GM23338 (cell line): Measurements from ENCODE around the gene FARP1. TPM values are rescaled to one million over a fixed set of nuclear protein-coding genes. Genes with fewer than 3 reads are reported as not detected.

ENCODE experiments used
- ATAC-seq: fragments of 200-7000 bp; cut with Tn5 transposase; 3 replicates; pipeline ENCODE4 v1.9.1; 2020
- DNase-seq: peaks from one replicate; pipeline ENCODE4 v3.0.0-alpha.2; 2015; ENCODE audit warnings: low spot score
- H2AFZ ChIP-seq: fragments of 200-600 bp; sonication (generic); 2 replicates; pipeline ENCODE4 v1.8.0; 2016; ENCODE audit warnings: antibody characterized with exemption, mild to moderate bottlenecking, moderate library complexity
- H3F3A ChIP-seq: fragments of 200-600 bp; sonication (generic); replicated peaks from 2 replicates; pipeline ENCODE4 v1.8.0; 2017; ENCODE audit warnings: antibody characterized with exemption, mixed run types, low read depth
- H3K27ac ChIP-seq: fragments of 200-600 bp; sonication (generic); 2 replicates; pipeline ENCODE4 v1.6.1; 2016; ENCODE audit warnings: low read depth
- H3K27me3 ChIP-seq: fragments of 200-600 bp; sonication (generic); 2 replicates; pipeline ENCODE4 v1.8.0; 2016; ENCODE audit warnings: mild to moderate bottlenecking, mixed run types, moderate library complexity; ENCODE audit not compliant: insufficient read depth
- H3K36me3 ChIP-seq: fragments of 200-600 bp; sonication (generic); 2 replicates; pipeline ENCODE4 v1.8.0; 2016; ENCODE audit warnings: mild to moderate bottlenecking; ENCODE audit not compliant: insufficient read depth
- H3K4me1 ChIP-seq: fragments of 200-600 bp; sonication (generic); 2 replicates; pipeline ENCODE4 v1.8.0; 2016; ENCODE audit warnings: mild to moderate bottlenecking, moderate library complexity; ENCODE audit not compliant: insufficient read depth
- H3K4me2 ChIP-seq: fragments of 200-600 bp; sonication (generic); 2 replicates; pipeline ENCODE4 v1.7.1; 2017; ENCODE audit warnings: mixed run types
- H3K4me3 ChIP-seq: fragments of 200-600 bp; sonication (generic); 2 replicates; pipeline ENCODE4 v1.6.1; 2016; ENCODE audit warnings: mixed run types
- H3K79me2 ChIP-seq: fragments of 200-600 bp; sonication (generic); replicated peaks from 2 replicates; pipeline ENCODE4 v1.8.0; 2017; ENCODE audit warnings: mild to moderate bottlenecking; ENCODE audit not compliant: insufficient read depth
- H3K9me2 ChIP-seq: fragments of 200-600 bp; sonication (generic); 2 replicates; pipeline ENCODE4 v1.8.0; 2017; ENCODE audit not compliant: insufficient read depth
- H4K20me1 ChIP-seq: fragments of 200-600 bp; sonication (generic); replicated peaks from 2 replicates; pipeline ENCODE4 v1.8.0; 2017; ENCODE audit warnings: mild to moderate bottlenecking; ENCODE audit not compliant: insufficient read depth
- H3K27ac Mint-ChIP-seq: 2 replicates; pipeline ENCODE4 v1.8.0; 2020; ENCODE audit warnings: inconsistent platforms, mild to moderate bottlenecking, moderate library complexity, mixed read lengths
- H3K27me3 Mint-ChIP-seq: 3 replicates; pipeline ENCODE4 v1.8.0; 2022; ENCODE audit warnings: low read depth, mild to moderate bottlenecking, moderate library complexity, mixed read lengths, inconsistent platforms; ENCODE audit not compliant: insufficient read depth, poor library complexity
- H3K36me3 Mint-ChIP-seq: 3 replicates; pipeline ENCODE4 v1.8.0; 2021; ENCODE audit warnings: low read depth, mild to moderate bottlenecking, inconsistent platforms, moderate library complexity, mixed read lengths
- H3K4me1 Mint-ChIP-seq: 3 replicates; pipeline ENCODE4 v1.8.0; 2020; ENCODE audit warnings: mild to moderate bottlenecking, inconsistent platforms, mixed read lengths
- H3K4me3 Mint-ChIP-seq: 3 replicates; pipeline ENCODE4 v1.8.0; 2021; ENCODE audit warnings: moderate library complexity, mild to moderate bottlenecking, inconsistent platforms, mixed read lengths
- H3K9me3 Mint-ChIP-seq: 3 replicates; pipeline ENCODE4 v1.8.0; 2020; ENCODE audit warnings: moderate library complexity, mild to moderate bottlenecking, inconsistent platforms, mixed read lengths
- CREB1 ChIP-seq: fragments of 250-450 bp; sonication (Bioruptor Pico); IDR thresholded peaks from 2 replicates; pipeline ENCODE4 v1.5.0; 2020; ENCODE audit warnings: low read depth, mild to moderate bottlenecking, moderate library complexity
- EZH2 ChIP-seq: fragments of 200-600 bp; sonication (generic); IDR thresholded peaks from one replicate; pipeline ENCODE4 v1.8.0; 2017; ENCODE audit warnings: antibody characterized with exemption, mild to moderate bottlenecking, low read depth; ENCODE audit not compliant: unreplicated experiment
- EZH2phosphoT487 ChIP-seq: fragments of 200-600 bp; sonication (generic); IDR thresholded peaks from one replicate; pipeline ENCODE4 v1.8.1; 2018; ENCODE audit warnings: antibody characterized with exemption; ENCODE audit not compliant: unreplicated experiment
- JUNB ChIP-seq: IDR thresholded peaks from one replicate; pipeline ENCODE4 v1.6.1; 2016; ENCODE audit warnings: antibody characterized with exemption; ENCODE audit not compliant: unreplicated experiment
- NANOG ChIP-seq: IDR thresholded peaks from 2 replicates; pipeline ENCODE4 v1.6.1; 2016; ENCODE audit warnings: antibody characterized with exemption, borderline replicate concordance
- POLR2AphosphoS5 ChIP-seq: IDR thresholded peaks from 2 replicates; pipeline ENCODE4 v1.6.1; 2016; ENCODE audit warnings: antibody characterized with exemption, low read depth
- STAT1 ChIP-seq: IDR thresholded peaks from one replicate; pipeline ENCODE4 v1.6.1; 2016; ENCODE audit warnings: antibody characterized with exemption; ENCODE audit not compliant: unreplicated experiment
- ZNF114 ChIP-seq: fragments of 250-450 bp; sonication (Bioruptor Pico); IDR thresholded peaks from 2 replicates; pipeline ENCODE4 v1.5.0; 2020; ENCODE audit warnings: mild to moderate bottlenecking, moderate library complexity
- polyA plus RNA-seq: library from polyadenylated mRNA; unstranded; fragments of >200 nt; fragmentation: Nextera tagmentation; extraction: Ambion mirVana; gene quantifications from 2 replicates; pipeline ENCODE4 v1.2.1, GENCODE V29; 2016
- total RNA-seq: library from RNA; depleted of rRNA; stranded (reverse); fragments of >200 nt; shearing (Covaris generic); gene quantifications from 2 replicates; pipeline ENCODE4 v1.2.3, GENCODE V29; 2014
- TF ChIP-seq, protein P1 (sequence below): IDR thresholded peaks from 2 replicates; pipeline ENCODE4 v1.6.1; 2016; ENCODE audit warnings: antibody characterized with exemption
- TF ChIP-seq, protein P2 (sequence below): IDR thresholded peaks from one replicate; pipeline ENCODE4 v1.6.1; 2018; ENCODE audit warnings: antibody characterized with exemption; ENCODE audit not compliant: unreplicated experiment
- TF ChIP-seq, protein P3 (sequence below), 2 experiments: fragments of 200-600 bp in 1 of 2; sonication (generic) in 1 of 2; conservative IDR thresholded peaks; 2 replicates each; pipeline versions ENCODE4 v1.5.1 to v1.6.1; 2016 to 2017; ENCODE audit warnings: antibody characterized with exemption in 2 of 2, low read depth in 2 of 2, mild to moderate bottlenecking in 2 of 2, moderate library complexity in 1 of 2
- TF ChIP-seq, protein P4 (sequence below): fragments of 250-450 bp; sonication (Bioruptor Pico); IDR thresholded peaks from 2 replicates; pipeline ENCODE4 v1.5.0; 2020; ENCODE audit warnings: mild to moderate bottlenecking, moderate library complexity

Gene FARP1
- total and polyA plus RNA-seq, 2 experiments from 2014 or later: 53.6 to 82.5 TPM

DNA sequence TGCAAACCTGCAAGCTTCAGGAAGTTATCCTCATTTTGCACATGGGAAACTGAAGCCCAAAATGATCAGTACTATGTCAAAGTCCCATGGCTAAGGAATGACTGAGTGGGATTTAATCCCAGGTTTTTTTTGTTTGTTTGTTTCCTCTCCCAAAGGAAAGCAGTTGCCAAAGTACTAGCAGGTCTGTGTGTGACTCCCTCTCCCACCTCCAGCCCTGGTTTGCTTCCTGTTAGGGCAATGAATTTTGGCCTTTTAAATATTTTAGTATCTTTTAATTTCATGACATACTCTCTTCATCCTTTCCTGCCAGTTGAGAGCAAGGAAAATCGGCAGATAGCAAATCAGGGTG lies 168.3 kb downstream of the FARP1 start (continued):
- TF ChIP-seq, protein P1, sequence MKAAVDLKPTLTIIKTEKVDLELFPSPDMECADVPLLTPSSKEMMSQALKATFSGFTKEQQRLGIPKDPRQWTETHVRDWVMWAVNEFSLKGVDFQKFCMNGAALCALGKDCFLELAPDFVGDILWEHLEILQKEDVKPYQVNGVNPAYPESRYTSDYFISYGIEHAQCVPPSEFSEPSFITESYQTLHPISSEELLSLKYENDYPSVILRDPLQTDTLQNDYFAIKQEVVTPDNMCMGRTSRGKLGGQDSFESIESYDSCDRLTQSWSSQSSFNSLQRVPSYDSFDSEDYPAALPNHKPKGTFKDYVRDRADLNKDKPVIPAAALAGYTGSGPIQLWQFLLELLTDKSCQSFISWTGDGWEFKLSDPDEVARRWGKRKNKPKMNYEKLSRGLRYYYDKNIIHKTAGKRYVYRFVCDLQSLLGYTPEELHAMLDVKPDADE: no peak
- no peak for TF ChIP-seq ZNF114 (CRISPR knock-in tag)

DNA sequence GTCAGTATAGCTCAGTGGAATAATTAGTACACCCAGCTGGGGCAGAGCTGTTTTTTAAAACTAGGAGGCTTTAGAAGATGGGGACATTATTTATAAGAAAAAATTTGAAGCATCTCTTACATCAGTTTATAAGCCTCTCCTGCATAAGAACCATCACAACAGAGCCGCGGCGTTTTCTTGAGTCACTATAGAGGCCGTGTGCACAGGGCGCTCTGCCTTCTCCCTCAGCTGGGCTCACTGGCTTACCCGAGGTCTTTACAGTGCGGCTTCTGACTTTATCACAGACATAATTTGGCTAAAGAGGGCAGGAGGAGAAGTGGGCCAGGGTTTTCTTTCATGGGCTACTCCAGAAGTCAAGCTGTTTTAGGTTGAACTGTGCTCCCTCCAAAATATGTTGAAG lies 169.7 kb downstream of the FARP1 start:
- H3K9me2 ChIP-seq: no peaks in the 10 kb centered on the region
- H3K27me3 ChIP-seq: no peaks in the 10 kb centered on the region
- peaks cover 22% of the 10 kb centered on the region for H3K79me2 ChIP-seq
- H3F3A ChIP-seq: no peaks in the 10 kb centered on the region
- ATAC-seq (no peak), DNase-seq (no peak)
- H4K20me1 ChIP-seq: no peaks in the 10 kb centered on the region; the same call in 1 of the 2 replicates
- H3K27ac ChIP-seq: no peak overlapping the region
- Mint-ChIP-seq H3K36me3 (peaks cover 3% of the 10 kb centered on the region; the same call in 1 of the 3 replicates), H3K4me1 (peaks cover 47% of the 10 kb centered on the region), H3K27ac (no peak overlapping the region), H3K27me3 (peaks cover 9% of the 10 kb centered on the region), H3K9me3 (no peaks in the 10 kb centered on the region; the same call in 2 of the 3 replicates), H3K4me3 (no peak overlapping the region)
- H2AFZ ChIP-seq: no peak overlapping the region
- H3K4me3 ChIP-seq: no peak overlapping the region
- no peak overlapping the region for H3K4me2 ChIP-seq
- no peaks in the 10 kb centered on the region for H3K36me3 ChIP-seq
- peaks cover 25% of the 10 kb centered on the region for H3K4me1 ChIP-seq
- TF ChIP-seq JUNB (no peak), ZNF114 (CRISPR knock-in tag) (no peak), EZH2 (no peak), EZH2phosphoT487 (no peak), POLR2AphosphoS5 (no peak), STAT1 (no peak), CREB1 (CRISPR knock-in tag) (no peak), NANOG (no peak)
- TF ChIP-seq, protein P2, sequence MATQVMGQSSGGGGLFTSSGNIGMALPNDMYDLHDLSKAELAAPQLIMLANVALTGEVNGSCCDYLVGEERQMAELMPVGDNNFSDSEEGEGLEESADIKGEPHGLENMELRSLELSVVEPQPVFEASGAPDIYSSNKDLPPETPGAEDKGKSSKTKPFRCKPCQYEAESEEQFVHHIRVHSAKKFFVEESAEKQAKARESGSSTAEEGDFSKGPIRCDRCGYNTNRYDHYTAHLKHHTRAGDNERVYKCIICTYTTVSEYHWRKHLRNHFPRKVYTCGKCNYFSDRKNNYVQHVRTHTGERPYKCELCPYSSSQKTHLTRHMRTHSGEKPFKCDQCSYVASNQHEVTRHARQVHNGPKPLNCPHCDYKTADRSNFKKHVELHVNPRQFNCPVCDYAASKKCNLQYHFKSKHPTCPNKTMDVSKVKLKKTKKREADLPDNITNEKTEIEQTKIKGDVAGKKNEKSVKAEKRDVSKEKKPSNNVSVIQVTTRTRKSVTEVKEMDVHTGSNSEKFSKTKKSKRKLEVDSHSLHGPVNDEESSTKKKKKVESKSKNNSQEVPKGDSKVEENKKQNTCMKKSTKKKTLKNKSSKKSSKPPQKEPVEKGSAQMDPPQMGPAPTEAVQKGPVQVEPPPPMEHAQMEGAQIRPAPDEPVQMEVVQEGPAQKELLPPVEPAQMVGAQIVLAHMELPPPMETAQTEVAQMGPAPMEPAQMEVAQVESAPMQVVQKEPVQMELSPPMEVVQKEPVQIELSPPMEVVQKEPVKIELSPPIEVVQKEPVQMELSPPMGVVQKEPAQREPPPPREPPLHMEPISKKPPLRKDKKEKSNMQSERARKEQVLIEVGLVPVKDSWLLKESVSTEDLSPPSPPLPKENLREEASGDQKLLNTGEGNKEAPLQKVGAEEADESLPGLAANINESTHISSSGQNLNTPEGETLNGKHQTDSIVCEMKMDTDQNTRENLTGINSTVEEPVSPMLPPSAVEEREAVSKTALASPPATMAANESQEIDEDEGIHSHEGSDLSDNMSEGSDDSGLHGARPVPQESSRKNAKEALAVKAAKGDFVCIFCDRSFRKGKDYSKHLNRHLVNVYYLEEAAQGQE: no peak
- TF ChIP-seq, protein P3, sequence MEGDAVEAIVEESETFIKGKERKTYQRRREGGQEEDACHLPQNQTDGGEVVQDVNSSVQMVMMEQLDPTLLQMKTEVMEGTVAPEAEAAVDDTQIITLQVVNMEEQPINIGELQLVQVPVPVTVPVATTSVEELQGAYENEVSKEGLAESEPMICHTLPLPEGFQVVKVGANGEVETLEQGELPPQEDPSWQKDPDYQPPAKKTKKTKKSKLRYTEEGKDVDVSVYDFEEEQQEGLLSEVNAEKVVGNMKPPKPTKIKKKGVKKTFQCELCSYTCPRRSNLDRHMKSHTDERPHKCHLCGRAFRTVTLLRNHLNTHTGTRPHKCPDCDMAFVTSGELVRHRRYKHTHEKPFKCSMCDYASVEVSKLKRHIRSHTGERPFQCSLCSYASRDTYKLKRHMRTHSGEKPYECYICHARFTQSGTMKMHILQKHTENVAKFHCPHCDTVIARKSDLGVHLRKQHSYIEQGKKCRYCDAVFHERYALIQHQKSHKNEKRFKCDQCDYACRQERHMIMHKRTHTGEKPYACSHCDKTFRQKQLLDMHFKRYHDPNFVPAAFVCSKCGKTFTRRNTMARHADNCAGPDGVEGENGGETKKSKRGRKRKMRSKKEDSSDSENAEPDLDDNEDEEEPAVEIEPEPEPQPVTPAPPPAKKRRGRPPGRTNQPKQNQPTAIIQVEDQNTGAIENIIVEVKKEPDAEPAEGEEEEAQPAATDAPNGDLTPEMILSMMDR (conservative IDR thresholded peaks at IDR 0.05; ENCODE audit: low read depth in 2 of 2): no peak
- TF ChIP-seq, protein P4, sequence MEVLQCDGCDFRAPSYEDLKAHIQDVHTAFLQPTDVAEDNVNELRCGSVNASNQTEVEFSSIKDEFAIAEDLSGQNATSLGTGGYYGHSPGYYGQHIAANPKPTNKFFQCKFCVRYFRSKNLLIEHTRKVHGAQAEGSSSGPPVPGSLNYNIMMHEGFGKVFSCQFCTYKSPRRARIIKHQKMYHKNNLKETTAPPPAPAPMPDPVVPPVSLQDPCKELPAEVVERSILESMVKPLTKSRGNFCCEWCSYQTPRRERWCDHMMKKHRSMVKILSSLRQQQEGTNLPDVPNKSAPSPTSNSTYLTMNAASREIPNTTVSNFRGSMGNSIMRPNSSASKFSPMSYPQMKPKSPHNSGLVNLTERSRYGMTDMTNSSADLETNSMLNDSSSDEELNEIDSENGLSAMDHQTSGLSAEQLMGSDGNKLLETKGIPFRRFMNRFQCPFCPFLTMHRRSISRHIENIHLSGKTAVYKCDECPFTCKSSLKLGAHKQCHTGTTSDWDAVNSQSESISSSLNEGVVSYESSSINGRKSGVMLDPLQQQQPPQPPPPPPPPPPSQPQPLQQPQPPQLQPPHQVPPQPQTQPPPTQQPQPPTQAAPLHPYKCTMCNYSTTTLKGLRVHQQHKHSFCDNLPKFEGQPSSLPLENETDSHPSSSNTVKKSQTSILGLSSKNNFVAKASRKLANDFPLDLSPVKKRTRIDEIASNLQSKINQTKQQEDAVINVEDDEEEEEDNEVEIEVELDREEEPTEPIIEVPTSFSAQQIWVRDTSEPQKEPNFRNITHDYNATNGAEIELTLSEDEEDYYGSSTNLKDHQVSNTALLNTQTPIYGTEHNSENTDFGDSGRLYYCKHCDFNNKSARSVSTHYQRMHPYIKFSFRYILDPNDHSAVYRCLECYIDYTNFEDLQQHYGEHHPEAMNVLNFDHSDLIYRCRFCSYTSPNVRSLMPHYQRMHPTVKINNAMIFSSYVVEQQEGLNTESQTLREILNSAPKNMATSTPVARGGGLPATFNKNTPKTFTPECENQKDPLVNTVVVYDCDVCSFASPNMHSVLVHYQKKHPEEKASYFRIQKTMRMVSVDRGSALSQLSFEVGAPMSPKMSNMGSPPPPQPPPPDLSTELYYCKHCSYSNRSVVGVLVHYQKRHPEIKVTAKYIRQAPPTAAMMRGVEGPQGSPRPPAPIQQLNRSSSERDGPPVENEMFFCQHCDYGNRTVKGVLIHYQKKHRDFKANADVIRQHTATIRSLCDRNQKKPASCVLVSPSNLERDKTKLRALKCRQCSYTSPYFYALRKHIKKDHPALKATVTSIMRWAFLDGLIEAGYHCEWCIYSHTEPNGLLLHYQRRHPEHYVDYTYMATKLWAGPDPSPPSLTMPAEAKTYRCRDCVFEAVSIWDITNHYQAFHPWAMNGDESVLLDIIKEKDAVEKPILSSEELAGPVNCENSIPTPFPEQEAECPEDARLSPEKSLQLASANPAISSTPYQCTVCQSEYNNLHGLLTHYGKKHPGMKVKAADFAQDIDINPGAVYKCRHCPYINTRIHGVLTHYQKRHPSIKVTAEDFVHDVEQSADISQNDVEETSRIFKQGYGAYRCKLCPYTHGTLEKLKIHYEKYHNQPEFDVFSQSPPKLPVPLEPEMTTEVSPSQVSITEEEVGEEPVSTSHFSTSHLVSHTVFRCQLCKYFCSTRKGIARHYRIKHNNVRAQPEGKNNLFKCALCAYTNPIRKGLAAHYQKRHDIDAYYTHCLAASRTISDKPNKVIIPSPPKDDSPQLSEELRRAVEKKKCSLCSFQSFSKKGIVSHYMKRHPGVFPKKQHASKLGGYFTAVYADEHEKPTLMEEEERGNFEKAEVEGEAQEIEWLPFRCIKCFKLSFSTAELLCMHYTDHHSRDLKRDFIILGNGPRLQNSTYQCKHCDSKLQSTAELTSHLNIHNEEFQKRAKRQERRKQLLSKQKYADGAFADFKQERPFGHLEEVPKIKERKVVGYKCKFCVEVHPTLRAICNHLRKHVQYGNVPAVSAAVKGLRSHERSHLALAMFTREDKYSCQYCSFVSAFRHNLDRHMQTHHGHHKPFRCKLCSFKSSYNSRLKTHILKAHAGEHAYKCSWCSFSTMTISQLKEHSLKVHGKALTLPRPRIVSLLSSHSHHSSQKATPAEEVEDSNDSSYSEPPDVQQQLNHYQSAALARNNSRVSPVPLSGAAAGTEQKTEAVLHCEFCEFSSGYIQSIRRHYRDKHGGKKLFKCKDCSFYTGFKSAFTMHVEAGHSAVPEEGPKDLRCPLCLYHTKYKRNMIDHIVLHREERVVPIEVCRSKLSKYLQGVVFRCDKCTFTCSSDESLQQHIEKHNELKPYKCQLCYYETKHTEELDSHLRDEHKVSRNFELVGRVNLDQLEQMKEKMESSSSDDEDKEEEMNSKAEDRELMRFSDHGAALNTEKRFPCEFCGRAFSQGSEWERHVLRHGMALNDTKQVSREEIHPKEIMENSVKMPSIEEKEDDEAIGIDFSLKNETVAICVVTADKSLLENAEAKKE: no peak
- TF ChIP-seq, protein P1: no peak
